OCI-LY7 (cell line): ENCODE measurements around the gene TRAM2.

Experiments
- CTCF ChIP-seq: fragments of 200-600 bp; sonication (generic); conservative IDR thresholded peaks from 2 replicates; pipeline ENCODE4 v1.5.1; 2014; ENCODE audit warnings: mild to moderate bottlenecking, antibody characterized with exemption, low read length, moderate library complexity, mixed read lengths
- EZH2phosphoT487 ChIP-seq: fragments of 200-600 bp; sonication (generic); IDR thresholded peaks from 2 replicates; pipeline ENCODE4 v1.6.1; 2018; ENCODE audit warnings: low read depth, borderline replicate concordance, mild to moderate bottlenecking, mixed run types, antibody characterized with exemption, low read length, moderate library complexity, mixed read lengths

- TF ChIP-seq CTCF: no peak
- no peak for TF ChIP-seq EZH2phosphoT487
Observed at GRCh38 chr6:52491203-52492069, 85.4 kb downstream of the TRAM2 start.
